HG03457 (cell line): ENCODE results near the gene MAIP1.
A peak's percentile ranks its signal among the peaks of the same experiment; 100 is the strongest.

ENCODE experiments used
- ATAC-seq: cut with Tn5 transposase; IDR thresholded peaks from one replicate; pipeline ENCODE4 v1.9.1; 2021; ENCODE audit warnings: moderate number of reproducible peaks; ENCODE audit not compliant: unreplicated experiment

MAIP1 gene

GRCh38 chr2:199946836-199947235 is 8.5 kb upstream of the MAIP1 start:
- ATAC-seq, result no peak

- ATAC-seq, result no peak
Observed at GRCh38 chr2:199950396-199950795, 5.0 kb upstream of the MAIP1 start.

- ATAC-seq, result no peak
Observed at GRCh38 chr2:199951023-199951422, 4.4 kb upstream of the MAIP1 start.

- ATAC-seq, result peak; percentile 35
Observed at GRCh38 chr2:199955007-199955338, 409 bp upstream of the MAIP1 start.

- ATAC-seq, result no peak
Observed at GRCh38 chr2:199956062-199956380, 639 bp downstream of the MAIP1 start.

GRCh38 chr2:199958014-199958413 is 2.6 kb downstream of the MAIP1 start:
- ATAC-seq, result no peak

- ATAC-seq, result peak; percentile 46
Observed at GRCh38 chr2:199962203-199962602, 6.8 kb downstream of the MAIP1 start.

- ATAC-seq, result no peak
Observed at GRCh38 chr2:199966405-199966804, 11.0 kb downstream of the MAIP1 start.

- no peak for ATAC-seq
Observed at GRCh38 chr2:199966976-199967375, 11.6 kb downstream of the MAIP1 start.

GRCh38 chr2:199968126-199968525 is 12.7 kb downstream of the MAIP1 start:
- ATAC-seq, result no peak

GRCh38 chr2:199972088-199972626 is 16.8 kb downstream of the MAIP1 start:
- ATAC-seq, result no peak

GRCh38 chr2:199973703-199974102 is 18.3 kb downstream of the MAIP1 start:
- ATAC-seq, result no peak

- no peak for ATAC-seq
Observed at GRCh38 chr2:199975273-199975895, 20.0 kb downstream of the MAIP1 start.

- ATAC-seq, result peak; percentile 76
Observed at GRCh38 chr2:199977984-199978415, 22.6 kb downstream of the MAIP1 start.

GRCh38 chr2:199979398-199979797 is 24.0 kb downstream of the MAIP1 start:
- no peak for ATAC-seq

GRCh38 chr2:199979832-199980628 is 24.6 kb downstream of the MAIP1 start:
- ATAC-seq, result no peak

GRCh38 chr2:199982126-199982843 is 26.9 kb downstream of the MAIP1 start:
- no peak for ATAC-seq

GRCh38 chr2:199983534-199983933 is 28.2 kb downstream of the MAIP1 start:
- no peak for ATAC-seq

GRCh38 chr2:199984159-199984558 is 28.8 kb downstream of the MAIP1 start:
- ATAC-seq, result no peak

- ATAC-seq, result no peak
Observed at GRCh38 chr2:199984755-199985154, 29.4 kb downstream of the MAIP1 start.

GRCh38 chr2:199985625-199986207 is 30.3 kb downstream of the MAIP1 start:
- no peak for ATAC-seq
